ELR (cell line): ENCODE results near the gene PTGES2.

ENCODE experiments used
- DNase-seq: peaks from one replicate; pipeline ENCODE4 v3.0.0-alpha.2; 2015; ENCODE audit warnings: low read depth

Gene PTGES2

GRCh38 chr9:128127568-128127989 is at the start of gene PTGES2:
Gene PTGES2, minus strand, starts transcription at chr9:128127729. Its CDS starts 12 bp downstream, at chr9:128127717.
- peak; percentile 90 for DNase-seq

GRCh38 chr9:128175726-128176125 is 48.2 kb upstream of the PTGES2 start:
- no peak for DNase-seq

GRCh38 chr9:128175102-128175563 is 47.6 kb upstream of the PTGES2 start:
- DNase-seq, result peak; percentile 85

- DNase-seq, result no peak
Measured at GRCh38 chr9:128174062-128174461, 46.5 kb upstream of the PTGES2 start.

- no peak for DNase-seq
Measured at GRCh38 chr9:128169925-128170324, 42.4 kb upstream of the PTGES2 start.

- no peak for DNase-seq
Measured at GRCh38 chr9:128169492-128169891, 42.0 kb upstream of the PTGES2 start.

- DNase-seq, result peak; percentile 54
Measured at GRCh38 chr9:128168731-128169308, 41.3 kb upstream of the PTGES2 start.

GRCh38 chr9:128167209-128167608 is 39.7 kb upstream of the PTGES2 start:
- DNase-seq, result no peak

- no peak for DNase-seq
Measured at GRCh38 chr9:128166169-128166568, 38.6 kb upstream of the PTGES2 start.

GRCh38 chr9:128164307-128164885 is 36.9 kb upstream of the PTGES2 start:
- no peak for DNase-seq

GRCh38 chr9:128163523-128164306 is 36.2 kb upstream of the PTGES2 start:
- no peak for DNase-seq

GRCh38 chr9:128163027-128163515 is 35.5 kb upstream of the PTGES2 start:
- DNase-seq, result no peak

- peak; percentile 29 for DNase-seq
Measured at GRCh38 chr9:128162215-128163026, 34.9 kb upstream of the PTGES2 start.

GRCh38 chr9:128161215-128161902 is 33.8 kb upstream of the PTGES2 start:
- DNase-seq, result no peak

GRCh38 chr9:128160603-128160987 is 33.1 kb upstream of the PTGES2 start:
- DNase-seq, result peak; percentile 60

- DNase-seq, result peak; percentile 95
Measured at GRCh38 chr9:128159784-128160602, 32.5 kb upstream of the PTGES2 start, which contains the start of gene BBLN. Gene BBLN, plus strand, starts transcription at chr9:128160265. Its CDS starts 143 bp downstream, at chr9:128160408.

- no peak for DNase-seq
Measured at GRCh38 chr9:128159522-128159783, 31.9 kb upstream of the PTGES2 start.

GRCh38 chr9:128155736-128156500 is 28.4 kb upstream of the PTGES2 start:
- DNase-seq, result no peak

- DNase-seq, result no peak
Measured at GRCh38 chr9:128153947-128154695, 26.6 kb upstream of the PTGES2 start.
